Fibroblast of lung (primary cell): ENCODE results near the gene NFASC. TPM values are rescaled to one million over a fixed set of nuclear protein-coding genes. Genes with fewer than 3 reads are reported as not detected.

Experiments used
- DNase-seq, 2 donors: peaks; one replicate each; pipeline versions ENCODE4 v3.0.0 to v3.0.0-alpha.2; 2010; ENCODE audit warnings: low read depth in 2 of 2
- H2AFZ ChIP-seq: 2 replicates; pipeline ENCODE4 v1.5.1; 2012; ENCODE audit warnings: low read length, control low read depth, inconsistent platforms
- H3K27ac ChIP-seq: 2 replicates; pipeline ENCODE4 v1.5.1; 2011; ENCODE audit warnings: low read length, control low read depth; ENCODE audit not compliant: insufficient read depth
- H3K27me3 ChIP-seq: 2 replicates; pipeline ENCODE4 v1.5.1; 2011; ENCODE audit warnings: mild to moderate bottlenecking, low read length; ENCODE audit not compliant: control insufficient read depth, insufficient read depth
- H3K36me3 ChIP-seq: 2 replicates; pipeline ENCODE4 v1.5.1; 2011; ENCODE audit warnings: low read length; ENCODE audit not compliant: control insufficient read depth, insufficient read depth
- H3K4me1 ChIP-seq: 2 replicates; pipeline ENCODE4 v1.5.1; 2011; ENCODE audit warnings: low read length; ENCODE audit not compliant: control insufficient read depth, insufficient read depth; ENCODE audit errors: extremely low read depth
- H3K4me2 ChIP-seq: 2 replicates; pipeline ENCODE4 v1.5.1; 2011; ENCODE audit warnings: low read length, control low read depth; ENCODE audit not compliant: insufficient read depth; ENCODE audit errors: extremely low read depth
- H3K4me3 ChIP-seq, 4 experiments: fragments of 200-600 bp in 1 of 4; sonication (generic) in 1 of 4; replicated peaks in 1 of 4; 2 replicates each; pipeline ENCODE4 v1.5.1; 2011 to 2016; ENCODE audit warnings: low read length in 4 of 4, low read depth in 3 of 4, mild to moderate bottlenecking in 3 of 4, control low read depth in 2 of 4, inconsistent platforms in 1 of 4, mixed read lengths in 1 of 4; ENCODE audit not compliant: insufficient read depth in 1 of 4; ENCODE audit errors: control extremely low read depth in 1 of 4
- H3K79me2 ChIP-seq: 2 replicates; pipeline ENCODE4 v1.5.1; 2012; ENCODE audit warnings: mild to moderate bottlenecking, low read length, inconsistent platforms; ENCODE audit not compliant: control insufficient read depth, insufficient read depth
- H3K9ac ChIP-seq: 2 replicates; pipeline ENCODE4 v1.5.1; 2011; ENCODE audit warnings: mild to moderate bottlenecking, low read length, control low read depth; ENCODE audit not compliant: insufficient read depth
- H3K9me3 ChIP-seq: 2 replicates; pipeline ENCODE4 v1.5.1; 2012; ENCODE audit warnings: low read depth, low read length; ENCODE audit not compliant: control insufficient read depth, insufficient read depth
- H4K20me1 ChIP-seq: 2 replicates; pipeline ENCODE4 v1.5.1; 2011; ENCODE audit warnings: low read length; ENCODE audit not compliant: control insufficient read depth, insufficient read depth; ENCODE audit errors: extremely low read depth
- CTCF ChIP-seq, 2 donors: IDR thresholded peaks in 1 of 2; conservative IDR thresholded peaks in 1 of 2; 1 replicate in 1 of 2; 2 replicates in 1 of 2; pipeline ENCODE4 v1.5.1; 2011 to 2012; ENCODE audit warnings: low read length in 2 of 2, control low read depth in 1 of 2, inconsistent platforms in 1 of 2, low read depth in 1 of 2, mild to moderate bottlenecking in 1 of 2
- EZH2 ChIP-seq: IDR thresholded peaks from 2 replicates; pipeline ENCODE4 v1.5.1; 2012; ENCODE audit warnings: low read length, control low read depth, mild to moderate bottlenecking; ENCODE audit errors: missing control alignments
- polyA plus RNA-seq, 2 donors: library from polyadenylated mRNA; depleted of rRNA in 1 of 2; stranded (reverse) in 1 of 2; unstranded in 1 of 2; fragments of >200 nt; gene quantifications; 2 replicates each; pipeline ENCODE4 v1.2.1, GENCODE V29; 2011 to 2012; ENCODE audit warnings: missing spikeins in 1 of 2
- total RNA-seq: library from RNA; depleted of rRNA; stranded (reverse); fragments of >200 nt; gene quantifications from 2 replicates; pipeline ENCODE4 v1.2.1, GENCODE V29; 2014

Gene NFASC
- total and polyA plus RNA-seq, 2 donors (not counting 1 experiment from before 2014, with no cell fraction given) = 13.4 to 16.5 TPM

GRCh38 chr1:204896787-204897469 lies 26.3 kb downstream of the NFASC start:
- H3K36me3 ChIP-seq = no peaks in the 10 kb centered on the region
- no peaks in the 10 kb centered on the region for H3K4me1 ChIP-seq
- no peak overlapping the region for H3K4me2 ChIP-seq
- no peaks in the 10 kb centered on the region for H4K20me1 ChIP-seq
- no peaks in the 10 kb centered on the region for H3K27me3 ChIP-seq
- no peak overlapping the region for H2AFZ ChIP-seq
- TF ChIP-seq EZH2 = no peak
- no peak for TF ChIP-seq CTCF (conservative IDR thresholded peaks at IDR 0.05 in 1 of 2, IDR thresholded peaks at IDR 0.05 in 1 of 2; ENCODE audit: low read depth in 1 of 2, low read length in 2 of 2)
- H3K79me2 ChIP-seq = no peaks in the 10 kb centered on the region
- no peaks in the 10 kb centered on the region for H3K9me3 ChIP-seq
- H3K9ac ChIP-seq = no peak overlapping the region
- no peak overlapping the region for H3K27ac ChIP-seq
- no peak overlapping the region for H3K4me3 ChIP-seq
- DNase-seq = no peak

- Histone ChIP-seq H3K4me1 (no peaks in the 10 kb centered on the region), H3K36me3 (no peaks in the 10 kb centered on the region), H3K9me3 (no peaks in the 10 kb centered on the region), H3K79me2 (no peaks in the 10 kb centered on the region), H4K20me1 (no peaks in the 10 kb centered on the region), H3K4me2 (no peak overlapping the region), H3K27me3 (no peaks in the 10 kb centered on the region), H2AFZ (no peak overlapping the region), H3K9ac (no peak overlapping the region), H3K4me3 (no peak overlapping the region), H3K27ac (no peak overlapping the region)
- TF ChIP-seq CTCF (conservative IDR thresholded peaks at IDR 0.05 in 1 of 2, IDR thresholded peaks at IDR 0.05 in 1 of 2; ENCODE audit: low read depth in 1 of 2, low read length in 2 of 2) (no peak), EZH2 (no peak)
- no peak for DNase-seq
These were observed 30.1 kb downstream of the NFASC start for GRCh38 chr1:204900721-204901120.

DNA sequence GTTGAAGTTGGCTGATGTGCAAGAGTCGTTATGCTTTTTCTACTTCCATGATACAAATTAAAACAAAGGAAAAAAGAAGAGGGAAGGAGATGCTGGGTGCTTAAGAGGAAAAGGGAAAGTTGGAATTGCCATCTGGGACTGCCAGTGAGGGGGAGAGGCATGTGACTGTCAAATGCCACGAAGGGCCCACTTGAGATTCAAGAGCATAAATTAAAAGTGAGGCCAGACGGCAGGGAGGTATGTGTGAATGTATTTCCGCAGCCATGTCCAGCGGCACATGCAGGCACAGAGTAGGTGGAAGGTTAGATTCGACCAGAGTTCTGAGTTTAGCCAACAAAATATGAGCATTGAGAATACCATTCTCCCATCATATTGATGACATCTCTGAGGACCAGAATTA lies 32.0 kb downstream of the NFASC start:
- no peak overlapping the region for H3K4me3 ChIP-seq
- DNase-seq = no peak
- no peak for TF ChIP-seq CTCF (conservative IDR thresholded peaks at IDR 0.05 in 1 of 2, IDR thresholded peaks at IDR 0.05 in 1 of 2; ENCODE audit: low read depth in 1 of 2, low read length in 2 of 2)
- TF ChIP-seq EZH2 = no peak
- H3K27me3 ChIP-seq = no peaks in the 10 kb centered on the region
- H4K20me1 ChIP-seq = no peaks in the 10 kb centered on the region
- no peaks in the 10 kb centered on the region for H3K79me2 ChIP-seq
- H3K9ac ChIP-seq = no peak overlapping the region
- H3K4me1 ChIP-seq = no peaks in the 10 kb centered on the region
- H3K36me3 ChIP-seq = no peaks in the 10 kb centered on the region
- H3K9me3 ChIP-seq = no peaks in the 10 kb centered on the region
- no peak overlapping the region for H2AFZ ChIP-seq
- no peak overlapping the region for H3K27ac ChIP-seq
- no peak overlapping the region for H3K4me2 ChIP-seq
